CD4-positive, alpha-beta T cell (primary cell): ENCODE data around the gene MYRIP. TPM values are rescaled to one million over a fixed set of nuclear protein-coding genes. Genes with fewer than 3 reads are reported as not detected.

Experiments used
- ATAC-seq: fragments of 200-7000 bp; cut with Tn5 transposase; one replicate; pipeline ENCODE4 v1.10.0; 2022; ENCODE audit warnings: mild to moderate bottlenecking; ENCODE audit not compliant: poor library complexity
- CTCF ChIA-PET: fragments of 350-600 bp; sonication (Branson Sonifier 250); formaldehyde crosslinking; loops from one replicate; lab custom pipeline; 2021; ENCODE audit warnings: antibody characterized with exemption, inconsistent platforms; lab: Charles Lee
- POLR2A ChIA-PET: fragments of 350-600 bp; sonication (Branson Sonifier 250); formaldehyde crosslinking; loops from one replicate; lab custom pipeline; 2021; ENCODE audit warnings: antibody characterized with exemption, inconsistent platforms; lab: Charles Lee
- DNase-seq, 14 experiments: peaks; one replicate each; pipeline ENCODE4 v3.0.0-alpha.2; 2013 to 2020; ENCODE audit warnings: mixed read lengths in 2 of 14
- H3K27ac ChIP-seq, 2 donors: one replicate each; pipeline versions ENCODE4 v1.5.1 to v1.7.0; 2013; ENCODE audit warnings: low read length in 2 of 2, low read depth in 1 of 2, mild to moderate bottlenecking in 1 of 2
- H3K27me3 ChIP-seq, 2 experiments: 1 replicate in 1 of 2; 2 replicates in 1 of 2; pipeline versions ENCODE4 v1.6.1 to v1.7.0; 2013; ENCODE audit warnings: low read length in 2 of 2, control low read depth in 1 of 2, mild to moderate bottlenecking in 1 of 2, moderate library complexity in 1 of 2; ENCODE audit not compliant: insufficient read depth in 2 of 2, control insufficient read depth in 1 of 2
- H3K36me3 ChIP-seq: one replicate; pipeline ENCODE4 v1.6.1; 2013; ENCODE audit warnings: low read length, control low read depth; ENCODE audit not compliant: insufficient read depth
- H3K4me1 ChIP-seq: one replicate; pipeline ENCODE4 v1.6.1; 2013; ENCODE audit warnings: low read length, control low read depth; ENCODE audit not compliant: insufficient read depth
- H3K4me3 ChIP-seq: one replicate; pipeline ENCODE4 v1.5.1; 2013; ENCODE audit warnings: mild to moderate bottlenecking, low read length, moderate library complexity
- H3K9me3 ChIP-seq, 2 experiments: 1 replicate in 1 of 2; 2 replicates in 1 of 2; pipeline versions ENCODE4 v1.6.1 to v1.7.0; 2013; ENCODE audit warnings: low read length in 2 of 2, mild to moderate bottlenecking in 2 of 2, control low read depth in 1 of 2, moderate library complexity in 1 of 2; ENCODE audit not compliant: control insufficient read depth in 1 of 2, insufficient read depth in 1 of 2
- H3K27ac Mint-ChIP-seq: one replicate; pipeline ENCODE4 v1.8.0; 2020; ENCODE audit warnings: mixed read lengths
- H3K27me3 Mint-ChIP-seq: one replicate; pipeline ENCODE4 v1.8.0; 2021; ENCODE audit warnings: mixed read lengths
- H3K36me3 Mint-ChIP-seq: one replicate; pipeline ENCODE4 v1.8.0; 2021; ENCODE audit warnings: low read depth, mixed read lengths
- H3K4me1 Mint-ChIP-seq: one replicate; pipeline ENCODE4 v1.8.0; 2021; ENCODE audit warnings: low read depth, mixed read lengths
- H3K4me3 Mint-ChIP-seq: one replicate; pipeline ENCODE4 v1.8.0; 2020; ENCODE audit warnings: mild to moderate bottlenecking, mixed read lengths
- H3K9me3 Mint-ChIP-seq: one replicate; pipeline ENCODE4 v1.8.0; 2020; ENCODE audit warnings: mixed read lengths
- intact Hi-C, 2 experiments: fragments of 100-400 bp; cut with DNase I in 1 of 2; cut with micrococcal nuclease in 1 of 2; formaldehyde crosslinking; loops; one replicate each; pipeline versions ENCODE4 v1.15.1 to v1.9.0; 2023 to 2025; cut with DNase I, micrococcal nuclease
- total RNA-seq, 174 experiments: library from RNA in 2 of 174; stranded (reverse) in 2 of 174; gene quantifications; one replicate each; pipeline ENCODE4 v1.2.3 and lab custom pipeline; 2021 to 2026
- TF ChIP-seq, protein P1 (sequence below): fragments of 200-600 bp; IDR thresholded peaks from one replicate; pipeline ENCODE4 v1.8.0; 2022; ENCODE audit warnings: antibody characterized with exemption, mild to moderate bottlenecking

The MYRIP gene
- total RNA-seq, 2 experiments from 2014 or later, result not detected

DNA sequence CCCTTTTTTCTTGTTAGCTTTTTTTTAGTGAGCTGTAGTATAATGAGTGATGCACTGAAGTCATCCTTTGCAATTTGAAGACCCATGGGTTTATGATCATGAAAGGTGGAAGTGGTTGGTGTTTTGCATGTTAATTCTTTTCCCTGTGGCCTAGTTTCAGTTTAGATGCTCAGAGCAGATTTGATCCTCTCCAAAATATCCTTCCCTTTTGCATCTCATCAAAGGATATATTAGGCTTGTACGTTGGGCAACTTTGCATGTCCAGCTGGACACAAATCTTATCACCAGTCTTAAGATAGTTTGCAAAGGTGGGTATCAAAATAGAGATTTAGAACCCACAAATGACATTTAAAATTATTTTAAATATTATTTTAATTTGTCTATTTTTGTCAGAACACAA lies 72.7 kb downstream of the MYRIP start:
- ATAC-seq (no peak), DNase-seq (no peak)
- no peaks in the 10 kb centered on the region for H3K4me1 Mint-ChIP-seq
- Histone ChIP-seq H3K4me1 (no peaks in the 10 kb centered on the region), H3K27ac (no peak overlapping the region), H3K4me3 (no peak overlapping the region), H3K36me3 (no peaks in the 10 kb centered on the region), H3K9me3 (peaks cover 0 to 6% of the 10 kb centered on the region in 2 experiments), H3K27me3 (no peaks in the 10 kb centered on the region)
- no peak overlapping the region for H3K27ac Mint-ChIP-seq
- H3K36me3 Mint-ChIP-seq, result no peaks in the 10 kb centered on the region
- CTCF ChIA-PET, result no interaction called here
- intact Hi-C loops, result no loop called here
- H3K27me3 Mint-ChIP-seq, result peaks cover 13% of the 10 kb centered on the region
- TF ChIP-seq, protein P1, sequence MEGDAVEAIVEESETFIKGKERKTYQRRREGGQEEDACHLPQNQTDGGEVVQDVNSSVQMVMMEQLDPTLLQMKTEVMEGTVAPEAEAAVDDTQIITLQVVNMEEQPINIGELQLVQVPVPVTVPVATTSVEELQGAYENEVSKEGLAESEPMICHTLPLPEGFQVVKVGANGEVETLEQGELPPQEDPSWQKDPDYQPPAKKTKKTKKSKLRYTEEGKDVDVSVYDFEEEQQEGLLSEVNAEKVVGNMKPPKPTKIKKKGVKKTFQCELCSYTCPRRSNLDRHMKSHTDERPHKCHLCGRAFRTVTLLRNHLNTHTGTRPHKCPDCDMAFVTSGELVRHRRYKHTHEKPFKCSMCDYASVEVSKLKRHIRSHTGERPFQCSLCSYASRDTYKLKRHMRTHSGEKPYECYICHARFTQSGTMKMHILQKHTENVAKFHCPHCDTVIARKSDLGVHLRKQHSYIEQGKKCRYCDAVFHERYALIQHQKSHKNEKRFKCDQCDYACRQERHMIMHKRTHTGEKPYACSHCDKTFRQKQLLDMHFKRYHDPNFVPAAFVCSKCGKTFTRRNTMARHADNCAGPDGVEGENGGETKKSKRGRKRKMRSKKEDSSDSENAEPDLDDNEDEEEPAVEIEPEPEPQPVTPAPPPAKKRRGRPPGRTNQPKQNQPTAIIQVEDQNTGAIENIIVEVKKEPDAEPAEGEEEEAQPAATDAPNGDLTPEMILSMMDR, result no peak
- H3K9me3 Mint-ChIP-seq, result peaks cover 5% of the 10 kb centered on the region
- H3K4me3 Mint-ChIP-seq, result no peak overlapping the region
- POLR2A ChIA-PET, result no interaction called here

DNA sequence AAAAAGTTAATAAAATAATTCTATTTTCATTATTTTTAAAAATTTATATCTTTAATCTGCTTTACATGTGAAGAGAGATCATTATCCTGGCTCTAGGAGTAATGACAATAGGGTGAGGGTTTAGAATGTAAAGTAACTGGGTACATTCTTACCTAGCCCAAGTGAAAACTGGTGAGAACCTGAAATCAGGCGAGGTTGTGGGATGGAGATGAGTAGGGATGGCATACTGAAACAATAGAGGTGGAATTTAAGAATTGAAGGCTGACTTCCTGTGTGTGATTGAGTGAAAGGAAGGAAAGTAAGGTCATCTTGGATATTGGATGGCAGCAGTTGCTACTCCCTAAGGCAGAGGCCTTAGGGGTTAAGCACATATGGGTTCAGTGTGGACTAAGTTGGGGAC lies 82.7 kb downstream of the MYRIP start:
- H3K27me3 Mint-ChIP-seq, result no peaks in the 10 kb centered on the region
- Histone ChIP-seq H3K4me1 (no peaks in the 10 kb centered on the region), H3K27me3 (no peaks in the 10 kb centered on the region), H3K36me3 (no peaks in the 10 kb centered on the region), H3K9me3 (peaks cover 0 to 4% of the 10 kb centered on the region in 2 experiments), H3K4me3 (no peak overlapping the region), H3K27ac (no peak overlapping the region)
- H3K36me3 Mint-ChIP-seq, result no peaks in the 10 kb centered on the region
- no peaks in the 10 kb centered on the region for H3K4me1 Mint-ChIP-seq
- DNase-seq (no peak), ATAC-seq (no peak)
- TF ChIP-seq, protein P1, result no peak
- no peak overlapping the region for H3K27ac Mint-ChIP-seq
- intact Hi-C loops, result no loop called here
- ChIA-PET POLR2A (no interaction called here), CTCF (no interaction called here)
- peaks cover 3% of the 10 kb centered on the region for H3K9me3 Mint-ChIP-seq
- H3K4me3 Mint-ChIP-seq, result no peak overlapping the region

DNA sequence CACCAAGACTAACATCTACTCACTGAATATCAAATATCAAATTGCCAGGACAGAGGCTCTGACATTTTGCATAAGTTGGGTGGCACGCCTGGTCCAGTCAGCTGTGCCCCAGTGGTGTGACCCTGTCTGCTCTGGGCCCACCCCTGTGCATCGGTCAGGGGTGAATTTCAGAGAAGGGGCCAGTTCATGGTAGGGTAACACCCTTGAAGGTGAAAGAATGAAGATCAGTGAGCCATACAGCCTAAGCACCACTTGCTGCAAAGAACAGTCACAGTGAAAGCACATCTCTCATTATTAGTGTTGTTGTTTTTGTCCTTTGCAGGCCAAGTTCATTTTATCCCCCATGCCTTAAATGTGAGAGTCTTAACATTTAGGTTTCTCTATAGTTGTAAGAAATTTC lies 86.8 kb downstream of the MYRIP start:
- ATAC-seq, result no peak
- no peaks in the 10 kb centered on the region for H3K4me1 Mint-ChIP-seq
- H3K36me3 Mint-ChIP-seq, result no peaks in the 10 kb centered on the region

More for the DNA sequence above, 86.8 kb downstream of the MYRIP start:
- no peak overlapping the region for H3K27ac Mint-ChIP-seq
- Histone ChIP-seq H3K4me1 (no peaks in the 10 kb centered on the region), H3K4me3 (no peak overlapping the region), H3K36me3 (no peaks in the 10 kb centered on the region), H3K27ac (no peak overlapping the region), H3K27me3 (no peaks in the 10 kb centered on the region), H3K9me3 (peaks cover 0 to 4% of the 10 kb centered on the region in 2 experiments)
- H3K9me3 Mint-ChIP-seq, result no peaks in the 10 kb centered on the region
- intact Hi-C loops, result no loop called here
- TF ChIP-seq, protein P1, result no peak
- no peak for DNase-seq
- no peak overlapping the region for H3K4me3 Mint-ChIP-seq
- no peaks in the 10 kb centered on the region for H3K27me3 Mint-ChIP-seq
- ChIA-PET CTCF (no interaction called here), POLR2A (no interaction called here)
